HUDEP-2 (cell line): ENCODE data around the gene FAM120C.

Source experiments
- DNase-seq, 76 experiments: peaks; one replicate each; lab custom pipeline; 2025; ENCODE audit not compliant: unreplicated experiment in 76 of 76; lab: John Stamatoyannopoulos, UW

Gene FAM120C

GRCh38 chrX:54171527-54172250 is 11.4 kb downstream of the FAM120C start:
- DNase-seq = no peak

- no peak for DNase-seq
Measured at GRCh38 chrX:54171091-54171490, 12.0 kb downstream of the FAM120C start.

GRCh38 chrX:54166915-54167314 is 16.1 kb downstream of the FAM120C start:
- no peak for DNase-seq

GRCh38 chrX:54157561-54157960 is 25.5 kb downstream of the FAM120C start:
- no peak for DNase-seq

- no peak for DNase-seq
Measured at GRCh38 chrX:54134269-54134668, 48.8 kb downstream of the FAM120C start.

DNA sequence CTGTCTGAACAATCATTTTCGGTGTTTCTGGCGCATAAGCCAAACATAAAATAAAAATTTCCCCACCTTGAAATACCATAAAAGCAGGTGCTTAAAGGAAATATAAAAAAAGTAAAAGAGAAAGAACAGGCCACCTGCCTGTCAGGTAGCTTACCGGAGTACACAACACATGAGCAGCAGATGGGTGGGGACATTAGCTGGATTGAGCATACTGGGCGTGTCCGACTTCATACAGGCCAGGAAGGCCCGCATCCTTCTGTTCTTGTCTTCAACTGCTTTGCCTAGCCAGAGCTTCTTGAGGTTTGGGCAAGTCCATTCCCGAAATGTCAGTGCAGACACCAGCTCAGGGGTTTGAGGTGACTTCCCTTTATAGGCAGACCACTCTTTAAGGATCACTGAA is 66.7 kb downstream of the FAM120C start:
- DNase-seq = no peak

GRCh38 chrX:54093571-54093970 is 89.5 kb downstream of the FAM120C start:
- no peak for DNase-seq

DNA sequence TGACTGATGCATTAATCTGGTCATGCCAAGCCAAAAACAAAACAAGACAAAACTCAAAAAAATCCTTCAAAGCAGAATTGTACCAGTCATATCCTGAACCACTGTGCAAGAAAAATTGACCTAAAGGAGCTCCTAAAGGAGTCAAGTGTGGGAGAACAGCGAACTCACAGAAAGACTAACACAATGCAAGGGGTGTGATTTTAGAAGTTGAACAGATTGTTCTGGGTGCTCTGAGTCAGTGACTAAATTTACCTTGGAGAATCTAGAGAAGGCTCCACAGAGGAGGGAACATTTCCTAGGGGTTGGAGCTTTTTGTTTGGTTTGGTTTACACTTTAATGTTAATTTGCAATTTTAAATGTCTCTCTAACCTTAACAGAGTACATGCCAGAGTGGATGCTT is 89.9 kb downstream of the FAM120C start:
- DNase-seq = no peak

DNA sequence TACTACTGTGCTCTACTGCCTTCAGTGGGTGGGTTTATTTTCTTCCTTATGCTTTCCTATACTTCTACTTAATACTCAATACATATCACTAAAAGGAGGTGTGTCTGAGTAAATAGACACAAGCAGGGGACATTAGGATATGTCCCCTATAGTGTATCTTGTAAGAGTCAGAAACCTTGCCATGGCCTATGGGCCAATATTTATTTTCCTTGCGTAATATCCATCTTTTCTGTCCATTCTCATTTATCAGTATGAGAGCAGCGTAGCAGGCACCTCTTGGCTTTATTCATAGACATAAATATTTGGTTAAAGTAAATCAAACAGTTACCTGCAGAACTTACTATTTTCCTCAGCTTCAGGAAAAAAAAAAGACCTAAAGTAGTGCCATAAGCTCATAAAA is 92.2 kb downstream of the FAM120C start:
- DNase-seq = no peak

DNA sequence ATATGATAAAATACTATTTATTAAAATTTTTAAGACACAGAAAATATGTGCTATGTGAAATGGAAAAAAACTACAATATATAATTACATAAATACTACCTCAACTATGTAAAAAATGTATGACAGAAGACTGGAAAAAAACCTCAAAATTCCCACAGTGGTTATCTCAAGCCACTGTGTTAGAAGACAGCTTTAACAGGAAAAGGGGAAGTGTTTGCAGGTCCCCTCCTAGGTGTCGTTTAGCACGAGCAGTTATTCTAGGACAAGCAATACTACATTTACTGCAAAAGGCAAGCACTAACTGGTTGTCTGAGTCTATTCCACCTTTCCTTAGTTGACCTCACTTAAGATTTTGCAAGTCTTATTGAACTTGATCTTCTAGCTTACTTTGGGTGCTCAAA is 93.9 kb downstream of the FAM120C start:
- DNase-seq = no peak

GRCh38 chrX:54087661-54088060 is 95.4 kb downstream of the FAM120C start:
- DNase-seq = no peak

DNA sequence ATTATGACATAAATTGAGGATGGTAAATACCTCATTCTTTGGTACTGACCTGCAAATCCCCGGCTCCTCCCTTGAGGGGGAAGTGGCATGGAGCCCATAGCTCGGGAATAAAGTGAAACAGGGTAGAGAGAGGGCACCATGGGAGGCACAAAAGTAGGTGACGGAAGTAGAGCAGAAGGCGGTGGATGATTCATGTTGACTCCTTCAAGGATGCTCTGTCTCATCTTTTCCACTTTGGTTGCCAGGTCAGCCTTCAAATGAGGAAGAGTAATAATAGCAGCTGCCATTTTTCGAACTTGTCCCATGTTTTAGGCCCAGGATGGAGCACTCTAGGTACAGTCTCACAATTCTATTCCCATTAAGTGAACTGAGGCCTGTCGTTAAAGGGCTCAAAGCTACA is 97.4 kb downstream of the FAM120C start:
- peak in 1 of 76 experiments; percentile 0 for DNase-seq

GRCh38 chrX:54076903-54077302 is 106.2 kb downstream of the FAM120C start:
- no peak for DNase-seq

GRCh38 chrX:54074826-54075225 is 108.2 kb downstream of the FAM120C start:
- no peak for DNase-seq

GRCh38 chrX:54067766-54068165 is 115.3 kb downstream of the FAM120C start:
- DNase-seq = no peak

GRCh38 chrX:54066841-54067240 is 116.2 kb downstream of the FAM120C start:
- DNase-seq = no peak

GRCh38 chrX:54064564-54064963 is 118.5 kb downstream of the FAM120C start:
- DNase-seq = no peak

- no peak for DNase-seq
Measured at GRCh38 chrX:54063361-54063760, 119.7 kb downstream of the FAM120C start.

DNA sequence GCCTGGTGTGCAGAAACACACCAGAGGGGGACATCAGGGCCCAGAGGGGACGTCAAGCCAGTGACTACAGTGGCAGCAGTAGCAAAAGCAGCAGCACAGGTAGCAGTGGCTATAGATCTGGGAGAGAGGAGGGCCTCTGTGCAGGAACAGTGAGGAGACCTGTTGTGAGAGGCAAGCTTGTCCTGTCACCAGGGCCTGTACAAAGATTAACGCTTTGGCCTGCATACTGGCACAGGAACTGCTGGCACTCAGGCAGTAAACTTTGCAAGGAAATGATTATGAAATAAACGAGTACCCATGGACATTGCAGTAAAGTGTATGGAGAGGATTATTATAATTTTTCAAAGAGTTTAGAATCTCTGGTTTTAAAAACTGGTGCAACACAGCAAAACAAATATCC is 133.3 kb downstream of the FAM120C start:
- no peak for DNase-seq

GRCh38 chrX:54048412-54048811 is 134.6 kb downstream of the FAM120C start:
- DNase-seq = no peak

GRCh38 chrX:54045563-54046228 is 137.4 kb downstream of the FAM120C start:
- DNase-seq = no peak

GRCh38 chrX:54044877-54045338 is 138.1 kb downstream of the FAM120C start:
- DNase-seq = peak in 1 of 76 experiments; percentile 32
